ENCODE measurements around the gene SOWAHD. TPM values are rescaled to one million over a fixed set of nuclear protein-coding genes. Genes with fewer than 3 reads are reported as not detected.

The SOWAHD gene
- total RNA-seq, 2 donors from 2014 or later = 2.6 TPM; not detected in 1

DNA sequence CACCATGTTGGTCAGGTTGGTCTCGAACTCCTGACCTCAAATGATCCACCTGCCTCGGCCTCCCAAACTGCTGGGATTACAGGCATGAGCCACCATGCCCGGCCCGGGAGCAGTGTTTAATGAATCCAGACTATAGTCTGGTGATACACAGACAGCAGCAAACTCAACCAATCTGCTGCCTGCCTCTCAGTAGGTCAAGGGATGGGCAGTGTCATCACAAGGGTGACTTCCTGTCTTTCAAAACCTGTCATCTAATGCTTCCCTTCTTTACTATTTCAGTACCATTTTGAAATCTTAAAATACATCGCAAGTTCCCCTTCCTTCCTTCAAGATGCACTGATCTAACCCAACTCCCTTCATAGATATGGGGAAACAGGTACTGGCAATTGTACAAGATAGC is 24.6 kb downstream of the SOWAHD start:
- Histone ChIP-seq H3K36me3 (replicated peaks in 1 of 2; ENCODE audit: insufficient read depth in 1 of 2, low read depth in 2 of 2) (no peaks in the 10 kb centered on the region), H3K27me3 (no peaks in the 10 kb centered on the region), H3K4me3 (no peak overlapping the region), H3K9me3 (no peaks in the 10 kb centered on the region), H3K4me1 (peaks cover 11% of the 10 kb centered on the region), H3K27ac (no peak overlapping the region)
- TF ChIP-seq, protein P1, sequence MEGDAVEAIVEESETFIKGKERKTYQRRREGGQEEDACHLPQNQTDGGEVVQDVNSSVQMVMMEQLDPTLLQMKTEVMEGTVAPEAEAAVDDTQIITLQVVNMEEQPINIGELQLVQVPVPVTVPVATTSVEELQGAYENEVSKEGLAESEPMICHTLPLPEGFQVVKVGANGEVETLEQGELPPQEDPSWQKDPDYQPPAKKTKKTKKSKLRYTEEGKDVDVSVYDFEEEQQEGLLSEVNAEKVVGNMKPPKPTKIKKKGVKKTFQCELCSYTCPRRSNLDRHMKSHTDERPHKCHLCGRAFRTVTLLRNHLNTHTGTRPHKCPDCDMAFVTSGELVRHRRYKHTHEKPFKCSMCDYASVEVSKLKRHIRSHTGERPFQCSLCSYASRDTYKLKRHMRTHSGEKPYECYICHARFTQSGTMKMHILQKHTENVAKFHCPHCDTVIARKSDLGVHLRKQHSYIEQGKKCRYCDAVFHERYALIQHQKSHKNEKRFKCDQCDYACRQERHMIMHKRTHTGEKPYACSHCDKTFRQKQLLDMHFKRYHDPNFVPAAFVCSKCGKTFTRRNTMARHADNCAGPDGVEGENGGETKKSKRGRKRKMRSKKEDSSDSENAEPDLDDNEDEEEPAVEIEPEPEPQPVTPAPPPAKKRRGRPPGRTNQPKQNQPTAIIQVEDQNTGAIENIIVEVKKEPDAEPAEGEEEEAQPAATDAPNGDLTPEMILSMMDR (IDR thresholded peaks at IDR 0.05) = no peak
- no peak for TF ChIP-seq POLR2A (IDR thresholded peaks at IDR 0.05)
- intact Hi-C loops (cut with DNase I) = no loop called here
- no peak for ATAC-seq
- DNase-seq = peak in 1 of 4 donors; percentile 10
- 79 to 90% methylated on average over 1 to 5 of the region's 5 CpGs for WGBS, 2 donors

- ATAC-seq = no peak
- DNase-seq = peak; percentile 11 to 40 (median 21)
- WGBS, 2 donors = 74 to 75% methylated on average over 4 to 12 of the region's 14 CpGs
Observed at GRCh38 chrX:119784747-119785446, 26.5 kb downstream of the SOWAHD start.

DNA sequence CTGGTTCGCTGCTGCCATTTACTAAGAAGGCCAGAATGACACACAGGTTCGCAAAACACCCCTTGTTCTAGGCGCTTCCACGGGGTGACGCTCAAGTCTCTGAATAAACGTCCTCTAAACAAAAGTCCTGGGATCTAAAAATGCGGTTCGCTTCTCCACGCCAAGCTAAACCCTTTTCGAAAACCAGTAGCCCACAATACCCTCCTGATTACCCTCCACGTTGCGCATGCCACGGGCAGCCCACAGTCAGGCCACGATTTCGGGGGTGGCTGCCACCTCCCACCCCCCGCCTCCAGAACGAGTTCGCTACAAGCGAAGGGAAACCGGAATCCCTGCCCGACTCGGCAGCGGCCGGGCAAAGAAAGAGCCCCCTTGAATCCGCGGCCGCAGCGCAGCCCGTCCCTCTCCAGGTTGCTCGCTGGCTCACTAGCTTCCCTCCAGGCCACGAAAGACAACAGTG is 32.6 kb downstream of the SOWAHD start:
- WGBS, 2 donors = 0 to 8% methylated on average over 6 to 29 of the region's 31 CpGs
- DNase-seq = peak in 3 of 4 donors; percentile 19 to 35 (median 31)
- intact Hi-C loops (cut with DNase I) = no loop called here
- Histone ChIP-seq H3K27ac (peak overlapping the region; percentile 25 to 97 (median 90)), H3K9me3 (no peaks in the 10 kb centered on the region), H3K36me3 (replicated peaks in 1 of 2; ENCODE audit: insufficient read depth in 1 of 2, low read depth in 2 of 2) (no peaks in the 10 kb centered on the region), H3K4me1 (peaks cover 34% of the 10 kb centered on the region), H3K27me3 (no peaks in the 10 kb centered on the region), H3K4me3 (peak overlapping the region in 1 of 2 donors; percentile 56)
- ATAC-seq = peak; percentile 45
- no peak for TF ChIP-seq POLR2A (IDR thresholded peaks at IDR 0.05)
- TF ChIP-seq, protein P1 (IDR thresholded peaks at IDR 0.05) = no peak

More at GRCh38 chrX:119784747-119785446, 26.5 kb downstream of the SOWAHD start:
- Histone ChIP-seq H3K4me1 (peaks cover 30% of the 10 kb centered on the region), H3K4me3 (no peak overlapping the region), H3K36me3 (replicated peaks in 1 of 2; ENCODE audit: insufficient read depth in 1 of 2, low read depth in 2 of 2) (no peaks in the 10 kb centered on the region), H3K27ac (no peak overlapping the region), H3K9me3 (no peaks in the 10 kb centered on the region), H3K27me3 (no peaks in the 10 kb centered on the region)
- TF ChIP-seq, protein P1 (IDR thresholded peaks at IDR 0.05) = peak in 4 of 7 experiments; percentile 20 to 34 (median 30)
- no peak for TF ChIP-seq POLR2A (IDR thresholded peaks at IDR 0.05)
- intact Hi-C loops (cut with DNase I) = no loop called here

DNA sequence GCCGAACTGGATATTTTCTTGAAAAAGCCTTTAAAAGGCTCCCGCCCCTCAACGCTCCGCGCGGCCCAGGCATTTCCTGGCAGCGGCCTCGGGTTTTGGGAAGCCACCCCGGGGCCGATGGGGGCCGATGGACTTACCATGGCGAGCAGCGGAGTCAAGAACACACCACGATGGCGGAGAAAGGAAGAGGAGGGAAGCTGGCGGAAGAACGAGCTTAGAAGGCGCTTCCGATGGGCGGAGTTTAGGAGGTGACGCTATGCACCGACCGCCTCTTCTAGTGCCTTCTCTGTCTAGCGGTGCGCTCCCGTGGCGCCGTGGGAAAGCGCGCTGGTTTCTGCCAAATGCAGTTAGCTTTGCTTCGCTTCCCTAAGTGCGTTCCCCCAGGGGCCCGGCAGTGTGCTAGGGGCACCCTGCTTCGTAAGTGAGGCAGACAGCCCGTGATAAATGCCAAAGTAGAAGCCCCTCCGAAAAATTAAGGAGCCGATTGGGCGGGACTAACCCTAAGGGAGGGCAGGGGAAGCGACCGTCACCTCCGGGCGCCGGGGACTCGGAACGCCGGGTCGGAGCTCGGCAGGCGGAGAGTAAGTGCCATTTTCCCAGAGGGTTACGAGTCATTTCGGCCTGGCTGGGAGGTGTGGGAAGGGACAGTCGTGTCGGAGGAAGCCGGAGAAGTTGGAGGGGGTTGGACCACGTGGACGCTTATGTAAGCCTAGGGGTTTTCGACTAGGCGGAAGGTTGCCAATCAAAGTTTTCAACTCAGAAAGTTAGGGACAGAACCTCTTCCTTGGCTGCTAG is 33.2 kb downstream of the SOWAHD start, which contains the start of gene RPL39:
Gene RPL39 (minus strand): TSS at position 194 of the 795 bp plus-strand sequence. CDS start 54 bp downstream, at position 140.
- TF ChIP-seq, protein P1 (IDR thresholded peaks at IDR 0.05) = peak in 1 of 7 experiments; percentile 3
- peak; percentile 40 to 85 (median 83) for TF ChIP-seq POLR2A (IDR thresholded peaks at IDR 0.05)
- ATAC-seq (peak; percentile 96), DNase-seq (peak; percentile 83 to 91 (median 86))
- Histone ChIP-seq H3K4me1 (peaks cover 34% of the 10 kb centered on the region), H3K27me3 (no peaks in the 10 kb centered on the region), H3K4me3 (peak within 1 kb of the TSS in 1 of 2 donors; percentile 56), H3K9me3 (no peaks in the 10 kb centered on the region), H3K27ac (peak within 1 kb of the TSS; percentile 67 to 97 (median 90)), H3K36me3 (replicated peaks in 1 of 2; ENCODE audit: insufficient read depth in 1 of 2, low read depth in 2 of 2) (no peaks in the 10 kb centered on the region)
- WGBS, 2 donors = 0 to 1% methylated on average over 29 to 45 of the region's 58 CpGs
- intact Hi-C loops (cut with DNase I) = no loop called here

All from body of pancreas (tissue), 4 donors.